Measurements from ENCODE around the gene IRF7. TPM values are rescaled to one million over a fixed set of nuclear protein-coding genes. Genes with fewer than 3 reads are reported as not detected.
A peak's percentile ranks its signal among the peaks of the same experiment; 100 is the strongest.

Gene IRF7
- total RNA-seq, 4 donors from 2014 or later, result 33.7 to 40.9 (median 36.6) TPM

GRCh38 chr11:581342-581741 lies 34.4 kb downstream of the IRF7 start:
- WGBS, 2 donors, result 80 to 82% methylated on average over 14 of the region's 14 CpGs
- intact Hi-C loops (cut with DNase I; ENCODE audit: low total_unique reads), result no loop called here
- no peak for DNase-seq (ENCODE audit: low spot score in 2 of 2)
- TF ChIP-seq POLR2A (IDR thresholded peaks at IDR 0.05) (no peak), CTCF (IDR thresholded peaks at IDR 0.05) (no peak)
- no peak overlapping the region for H3K4me3 ChIP-seq (ENCODE audit: low read depth, poor library complexity, severe bottlenecking)

GRCh38 chr11:579830-580601 lies 35.7 kb downstream of the IRF7 start:
- DNase-seq (ENCODE audit: low spot score in 2 of 2), result no peak
- intact Hi-C loops (cut with DNase I; ENCODE audit: low total_unique reads), result no loop called here
- WGBS, 2 donors, result 77 to 80% methylated on average over 20 of the region's 20 CpGs
- no peak overlapping the region for H3K4me3 ChIP-seq (ENCODE audit: low read depth, poor library complexity, severe bottlenecking)
- no peak for TF ChIP-seq POLR2A (IDR thresholded peaks at IDR 0.05)
- no peak for TF ChIP-seq CTCF (IDR thresholded peaks at IDR 0.05)

- no peak for DNase-seq (ENCODE audit: low spot score in 2 of 2)
- no peak for TF ChIP-seq CTCF (IDR thresholded peaks at IDR 0.05)
- 41 to 48% methylated on average over 21 of the region's 21 CpGs for WGBS, 2 donors
- H3K4me3 ChIP-seq (ENCODE audit: low read depth, poor library complexity, severe bottlenecking), result no peak overlapping the region
- intact Hi-C loops (cut with DNase I; ENCODE audit: low total_unique reads), result no loop called here
These were observed 37.3 kb downstream of the IRF7 start for GRCh38 chr11:578276-579035.

GRCh38 chr11:577611-577894 lies 38.2 kb downstream of the IRF7 start:
- WGBS, 2 donors, result 33 to 42% methylated on average over 6 of the region's 6 CpGs
- intact Hi-C loops (cut with DNase I; ENCODE audit: low total_unique reads), result no loop called here
- TF ChIP-seq POLR2A (IDR thresholded peaks at IDR 0.05) (no peak), CTCF (IDR thresholded peaks at IDR 0.05) (no peak)

GRCh38 chr11:576811-577610 lies 38.7 kb downstream of the IRF7 start:
- TF ChIP-seq CTCF (IDR thresholded peaks at IDR 0.05) (no peak), POLR2A (IDR thresholded peaks at IDR 0.05) (no peak)
- peak in 1 of 2 donors; percentile 88 for DNase-seq (ENCODE audit: low spot score in 2 of 2)
- WGBS, 2 donors, result 5 to 6% methylated on average over 26 to 29 of the region's 48 CpGs
- H3K4me3 ChIP-seq (ENCODE audit: low read depth, poor library complexity, severe bottlenecking), result peak overlapping the region; percentile 84
- intact Hi-C loops (cut with DNase I; ENCODE audit: low total_unique reads), result no loop called here

More at GRCh38 chr11:577611-577894, 38.2 kb downstream of the IRF7 start:
- DNase-seq (ENCODE audit: low spot score in 2 of 2), result no peak
- H3K4me3 ChIP-seq (ENCODE audit: low read depth, poor library complexity, severe bottlenecking), result no peak overlapping the region

Data from lower leg skin (tissue), 4 donors.